Activated CD8-positive, alpha-beta T cell treated with anti-CD3 and anti-CD28 coated beads, Interleukin-2, amount 10 ng/mL, durations not matched to agents 7 days and 5 days (primary cell): ENCODE results near the gene COL24A1. TPM values are rescaled to one million over a fixed set of nuclear protein-coding genes. Genes with fewer than 3 reads are reported as not detected.
"Not testable (repeated sequence)": the region's sequence is repeated elsewhere in the genome, so short reads cannot be mapped to it uniquely, and the experiment has no call there.

Experiments
- ATAC-seq: fragments of 150-1000 bp; cut with Tn5 transposase; one replicate; pipeline ENCODE4 v1.10.0; 2021; ENCODE audit warnings: moderate library complexity
- CTCF ChIA-PET: fragments of 350-600 bp; sonication (Branson Sonifier 250); formaldehyde crosslinking; loops from one replicate; lab custom pipeline; 2021; ENCODE audit warnings: antibody characterized with exemption; lab: Charles Lee
- POLR2A ChIA-PET: fragments of 350-600 bp; sonication (Branson Sonifier 250); formaldehyde crosslinking; loops from one replicate; lab custom pipeline; 2021; ENCODE audit warnings: antibody characterized with exemption; lab: Charles Lee
- DNase-seq: peaks from one replicate; pipeline ENCODE4 v3.0.0-alpha.2; 2020
- H3K27ac Mint-ChIP-seq: one replicate; pipeline ENCODE4 v1.8.0; 2021; ENCODE audit warnings: mild to moderate bottlenecking, mixed read lengths
- H3K27me3 Mint-ChIP-seq: one replicate; pipeline ENCODE4 v1.8.0; 2021; ENCODE audit warnings: low read depth, mixed read lengths
- H3K36me3 Mint-ChIP-seq: one replicate; pipeline ENCODE4 v1.8.0; 2021; ENCODE audit warnings: low read depth, mixed read lengths
- H3K4me1 Mint-ChIP-seq: one replicate; pipeline ENCODE4 v1.8.0; 2021; ENCODE audit warnings: low read depth, mixed read lengths
- H3K4me3 Mint-ChIP-seq: one replicate; pipeline ENCODE4 v1.8.0; 2021; ENCODE audit warnings: mild to moderate bottlenecking, mixed read lengths
- H3K9me3 Mint-ChIP-seq: one replicate; pipeline ENCODE4 v1.8.0; 2022; ENCODE audit warnings: mixed read lengths; ENCODE audit not compliant: insufficient read depth
- total RNA-seq, 2 experiments: library from RNA; stranded (reverse); gene quantifications; one replicate each; pipeline ENCODE4 v1.2.3, GENCODE V29; 2021

The COL24A1 gene
- total RNA-seq, 2 experiments from 2014 or later: not detected

DNA sequence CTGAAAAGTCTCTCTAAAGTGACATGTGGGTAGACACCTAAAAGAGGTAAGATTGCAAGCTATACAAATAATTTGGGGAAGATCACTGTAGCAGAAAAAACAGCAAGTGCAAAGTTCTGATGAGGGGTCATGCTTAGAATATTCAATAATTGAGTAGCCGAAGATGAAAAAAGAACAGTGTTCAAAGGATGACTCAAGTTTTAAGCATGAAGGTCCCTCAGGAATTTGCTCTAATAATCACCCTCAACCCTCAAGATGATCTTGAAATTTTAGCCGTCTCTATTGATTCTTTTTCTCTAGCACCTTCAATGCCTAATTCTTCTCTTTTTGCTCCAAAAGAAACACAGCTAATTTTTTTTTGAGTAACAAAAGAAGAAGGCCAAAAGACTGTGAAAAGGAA is 257.7 kb downstream of the COL24A1 start:
- DNase-seq (no peak), ATAC-seq (no peak)
- Mint-ChIP-seq H3K4me1 (no peaks in the 10 kb centered on the region), H3K27ac (no peak overlapping the region), H3K4me3 (no peak overlapping the region), H3K9me3 (no peaks in the 10 kb centered on the region), H3K27me3 (no peaks in the 10 kb centered on the region), H3K36me3 (no peaks in the 10 kb centered on the region)
- ChIA-PET CTCF (no interaction called here), POLR2A (no interaction called here)

DNA sequence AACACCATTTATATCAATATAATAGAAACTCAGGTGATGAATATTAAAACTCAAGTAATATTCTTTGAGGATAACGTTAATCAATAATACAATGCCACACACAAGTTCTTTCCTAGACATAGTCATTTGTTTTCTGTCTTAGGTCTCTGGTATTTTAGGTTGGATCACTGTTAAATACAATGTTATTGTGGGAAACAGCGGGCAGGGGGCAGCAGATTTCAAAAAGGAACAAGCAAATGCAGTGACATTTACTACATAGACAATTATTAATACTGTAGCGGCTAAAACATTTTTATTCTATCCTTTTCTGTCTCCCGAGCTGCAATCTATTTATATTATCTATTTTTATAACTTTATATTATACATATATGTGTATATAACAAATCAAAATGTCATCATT is 261.9 kb downstream of the COL24A1 start:
- ATAC-seq (no peak), DNase-seq (peak; percentile 20)
- no peaks in the 10 kb centered on the region for H3K27me3 Mint-ChIP-seq
- ChIA-PET CTCF (interaction anchor here (1.5 kb wide), 1 partner anchor 9 kb away, joined by 3 read pairs; no protein-coding TSS in a partner anchor), POLR2A (no interaction called here)
- no peak overlapping the region for H3K27ac Mint-ChIP-seq
- H3K36me3 Mint-ChIP-seq: no peaks in the 10 kb centered on the region
- H3K4me3 Mint-ChIP-seq: no peak overlapping the region
- no peaks in the 10 kb centered on the region for H3K9me3 Mint-ChIP-seq
- no peaks in the 10 kb centered on the region for H3K4me1 Mint-ChIP-seq

DNA sequence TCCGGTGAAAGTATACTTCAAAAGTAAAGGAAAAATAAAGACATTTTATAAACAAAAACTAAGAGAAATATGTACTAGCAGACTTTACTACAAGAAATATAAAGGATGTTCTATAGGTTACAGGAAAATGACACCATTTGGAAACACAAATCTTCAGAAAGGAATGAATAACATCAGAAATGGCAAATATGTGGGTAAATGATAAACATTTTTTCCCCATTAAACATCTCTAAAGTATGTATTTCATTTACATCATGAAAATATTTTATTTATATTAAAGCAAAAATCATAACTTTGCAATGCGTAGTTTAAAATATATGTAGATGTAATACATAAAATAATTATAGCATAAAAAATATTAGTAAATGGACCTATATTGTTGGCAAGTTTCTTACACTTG is 264.2 kb downstream of the COL24A1 start:
- ATAC-seq (no peak), DNase-seq (no peak)
- Mint-ChIP-seq H3K4me3 (no peak overlapping the region), H3K9me3 (no peaks in the 10 kb centered on the region), H3K36me3 (no peaks in the 10 kb centered on the region), H3K4me1 (no peaks in the 10 kb centered on the region), H3K27ac (no peak overlapping the region), H3K27me3 (no peaks in the 10 kb centered on the region)
- POLR2A ChIA-PET: no interaction called here
- CTCF ChIA-PET: no interaction called here

DNA sequence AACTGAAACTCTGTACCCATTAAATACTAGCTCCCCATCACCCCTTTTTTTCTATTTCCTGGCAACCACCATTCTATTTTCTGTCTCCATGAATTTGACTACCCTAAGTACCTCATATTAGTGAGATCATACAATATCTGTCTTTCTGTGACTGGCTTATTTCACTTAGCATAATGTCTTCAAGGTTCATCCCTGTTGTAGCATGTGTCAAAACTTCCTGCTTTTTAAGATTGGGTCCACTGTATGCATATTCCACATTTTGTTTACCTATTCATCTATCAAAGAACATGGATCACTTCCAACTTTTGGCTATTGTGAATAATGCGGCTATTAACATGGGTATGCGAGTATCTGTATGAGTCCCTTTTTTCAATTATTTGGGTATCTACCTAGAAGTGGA is 266.7 kb downstream of the COL24A1 start:
- Mint-ChIP-seq H3K4me3 (no peak overlapping the region), H3K4me1 (no peaks in the 10 kb centered on the region), H3K27me3 (no peaks in the 10 kb centered on the region), H3K36me3 (no peaks in the 10 kb centered on the region), H3K9me3 (no peaks in the 10 kb centered on the region), H3K27ac (no peak overlapping the region)
- ATAC-seq: no peak
- no peak for DNase-seq
- CTCF ChIA-PET: no interaction called here
- POLR2A ChIA-PET: no interaction called here

DNA sequence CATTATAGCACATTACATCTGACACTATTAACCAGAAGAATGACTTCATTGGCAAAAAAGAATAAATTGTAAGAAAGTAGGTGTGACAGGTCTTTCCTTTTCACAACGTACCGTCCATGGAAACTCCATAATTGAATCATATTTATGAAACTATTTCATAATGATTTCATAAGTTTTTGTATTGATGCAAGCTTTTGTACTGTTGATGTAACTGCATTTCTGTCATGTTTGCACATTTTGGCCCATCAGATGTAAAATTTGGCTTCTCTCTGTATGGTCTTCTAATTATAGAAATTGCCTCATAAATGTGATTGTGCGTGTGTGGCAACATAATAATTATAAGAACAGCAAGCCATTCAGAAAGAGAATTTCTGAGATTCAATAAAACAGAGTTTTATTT is 267.7 kb downstream of the COL24A1 start:
- CTCF ChIA-PET: no interaction called here
- H3K9me3 Mint-ChIP-seq: no peaks in the 10 kb centered on the region
- no peaks in the 10 kb centered on the region for H3K36me3 Mint-ChIP-seq
- H3K27me3 Mint-ChIP-seq: no peaks in the 10 kb centered on the region
- POLR2A ChIA-PET: no interaction called here
- no peaks in the 10 kb centered on the region for H3K4me1 Mint-ChIP-seq
- no peak for DNase-seq
- H3K27ac Mint-ChIP-seq: no peak overlapping the region
- ATAC-seq: no peak
- no peak overlapping the region for H3K4me3 Mint-ChIP-seq

DNA sequence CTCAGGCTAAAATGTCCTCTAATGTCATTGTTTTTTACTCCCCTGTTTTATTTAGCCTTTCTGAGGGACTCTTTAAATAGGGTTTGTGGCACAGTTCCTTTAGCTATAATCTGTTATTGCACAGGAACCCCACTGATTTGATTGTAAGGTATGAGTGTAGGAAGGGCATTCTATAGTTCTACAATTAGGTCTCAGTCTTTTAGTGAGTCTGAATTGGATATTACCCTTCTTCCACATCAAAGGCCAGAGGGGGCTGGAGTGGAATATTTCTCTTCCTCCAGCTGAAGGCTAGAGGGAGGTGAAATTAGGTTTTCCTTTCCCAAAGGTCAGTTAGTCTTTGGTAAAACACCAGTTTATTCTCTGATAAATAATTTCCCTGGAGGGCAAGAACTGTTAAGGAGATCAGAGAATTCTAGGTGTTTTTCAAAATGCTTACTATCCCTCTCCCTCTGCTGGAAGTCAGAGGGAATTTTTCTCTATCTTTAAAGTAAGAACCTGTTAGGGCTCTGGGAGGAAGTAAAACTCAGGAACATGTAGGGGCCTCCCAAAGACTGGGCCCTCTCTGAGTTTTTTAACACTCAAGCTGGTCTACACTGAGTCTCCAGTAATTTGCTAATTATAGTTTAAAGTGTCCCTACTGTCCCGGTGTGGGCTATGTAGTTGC is 272.1 kb downstream of the COL24A1 start:
- H3K9me3 Mint-ChIP-seq: no peaks in the 10 kb centered on the region
- no peaks in the 10 kb centered on the region for H3K36me3 Mint-ChIP-seq
- ATAC-seq (no peak), DNase-seq (no peak)
- H3K27ac Mint-ChIP-seq: no peak overlapping the region
- ChIA-PET CTCF (no interaction called here), POLR2A (no interaction called here)
- no peak overlapping the region for H3K4me3 Mint-ChIP-seq
- H3K4me1 Mint-ChIP-seq: no peaks in the 10 kb centered on the region
- no peaks in the 10 kb centered on the region for H3K27me3 Mint-ChIP-seq

DNA sequence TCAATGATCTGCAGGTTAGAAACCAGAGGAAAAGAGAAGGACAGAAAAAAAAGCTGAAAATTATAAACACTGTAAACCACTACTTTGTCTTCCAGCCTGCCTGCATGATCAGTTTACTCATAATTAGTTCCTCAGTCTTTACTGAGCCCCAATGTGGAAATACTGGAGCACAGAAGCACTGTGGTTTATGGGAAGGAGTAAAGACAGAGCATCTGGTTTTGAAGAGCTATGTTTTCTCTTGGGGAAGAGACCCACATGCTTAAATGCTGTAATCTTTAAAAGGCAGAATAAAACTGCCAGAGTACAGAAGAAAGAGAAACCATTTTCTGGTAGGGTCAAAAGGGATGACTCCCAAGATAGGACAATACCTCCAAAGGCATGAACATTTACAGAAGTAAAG is 289.4 kb downstream of the COL24A1 start:
- ChIA-PET POLR2A (no interaction called here), CTCF (no interaction called here)
- Mint-ChIP-seq H3K27ac (no peak overlapping the region), H3K4me1 (no peaks in the 10 kb centered on the region), H3K27me3 (no peaks in the 10 kb centered on the region), H3K4me3 (no peak overlapping the region), H3K9me3 (no peaks in the 10 kb centered on the region), H3K36me3 (no peaks in the 10 kb centered on the region)
- DNase-seq: no peak
- ATAC-seq: no peak

DNA sequence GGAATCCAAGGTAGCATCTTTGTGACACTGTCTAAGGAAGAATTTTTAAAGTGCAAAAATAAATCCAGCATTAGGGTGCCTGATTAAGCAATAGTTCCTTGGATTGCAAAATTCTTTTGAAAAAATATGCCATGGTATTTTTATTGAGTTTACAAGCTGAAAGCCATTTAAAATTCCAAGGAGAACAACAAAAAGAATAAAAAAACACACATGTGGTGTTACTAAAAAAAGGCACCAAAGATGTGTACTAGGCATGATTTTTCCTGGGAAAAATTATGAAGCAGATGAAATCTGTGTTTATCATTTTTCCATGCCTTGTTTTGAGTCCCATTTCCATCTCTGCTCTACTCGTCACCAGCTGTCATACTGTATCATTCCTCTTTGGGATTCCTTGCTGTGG is 291.4 kb downstream of the COL24A1 start:
- H3K4me3 Mint-ChIP-seq: no peak overlapping the region
- no peak overlapping the region for H3K27ac Mint-ChIP-seq
- DNase-seq: no peak
- CTCF ChIA-PET: no interaction called here
- ATAC-seq: no peak
- no peaks in the 10 kb centered on the region for H3K27me3 Mint-ChIP-seq
- no peaks in the 10 kb centered on the region for H3K36me3 Mint-ChIP-seq
- POLR2A ChIA-PET: no interaction called here
- H3K4me1 Mint-ChIP-seq: no peaks in the 10 kb centered on the region
- H3K9me3 Mint-ChIP-seq: no peaks in the 10 kb centered on the region

DNA sequence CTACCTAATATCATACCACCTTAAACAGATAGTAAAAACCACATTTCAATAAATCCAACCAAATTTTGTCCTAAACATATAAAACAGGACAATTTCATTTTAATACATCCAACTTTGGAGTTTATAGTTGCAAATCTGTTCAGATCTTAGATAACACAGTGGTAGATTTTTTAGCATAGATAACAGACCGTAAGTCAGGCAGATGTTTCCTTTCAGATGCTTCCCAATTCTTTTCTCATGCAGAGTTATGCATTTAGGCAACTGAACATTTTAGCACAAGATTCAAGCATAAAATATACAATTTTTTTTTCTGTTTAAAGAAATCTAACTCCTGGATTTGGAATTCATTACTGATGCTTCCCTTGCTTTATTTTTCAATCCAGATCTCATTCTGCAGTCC is 291.8 kb downstream of the COL24A1 start:
- POLR2A ChIA-PET: no interaction called here
- H3K36me3 Mint-ChIP-seq: no peaks in the 10 kb centered on the region
- no peaks in the 10 kb centered on the region for H3K27me3 Mint-ChIP-seq
- ATAC-seq (no peak), DNase-seq (no peak)
- H3K9me3 Mint-ChIP-seq: no peaks in the 10 kb centered on the region
- H3K4me3 Mint-ChIP-seq: no peak overlapping the region
- H3K27ac Mint-ChIP-seq: no peak overlapping the region
- no peaks in the 10 kb centered on the region for H3K4me1 Mint-ChIP-seq
- CTCF ChIA-PET: no interaction called here

DNA sequence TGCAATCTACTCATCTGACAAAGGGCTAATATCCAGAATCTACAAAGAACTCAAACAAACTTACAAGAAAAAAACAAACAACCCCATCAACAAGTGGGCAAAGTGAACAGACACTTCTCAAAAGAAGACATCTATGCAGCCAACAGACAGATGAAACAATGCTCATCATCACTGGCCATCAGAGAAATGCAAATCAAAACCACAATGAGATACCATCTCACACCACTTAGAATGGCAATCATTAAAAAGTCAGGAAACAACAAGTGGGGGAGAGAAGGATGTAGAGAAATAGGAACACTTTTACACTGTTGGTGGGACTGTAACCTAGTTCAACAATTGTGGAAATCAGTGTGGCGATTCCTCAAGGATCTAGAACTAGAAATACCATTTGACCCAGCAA is 292.9 kb downstream of the COL24A1 start:
- H3K4me1 Mint-ChIP-seq, H3K36me3 Mint-ChIP-seq, H3K27ac Mint-ChIP-seq, H3K4me3 Mint-ChIP-seq, DNase-seq, POLR2A ChIA-PET, ATAC-seq, CTCF ChIA-PET, H3K9me3 Mint-ChIP-seq, H3K27me3 Mint-ChIP-seq: not testable (repeated sequence)

DNA sequence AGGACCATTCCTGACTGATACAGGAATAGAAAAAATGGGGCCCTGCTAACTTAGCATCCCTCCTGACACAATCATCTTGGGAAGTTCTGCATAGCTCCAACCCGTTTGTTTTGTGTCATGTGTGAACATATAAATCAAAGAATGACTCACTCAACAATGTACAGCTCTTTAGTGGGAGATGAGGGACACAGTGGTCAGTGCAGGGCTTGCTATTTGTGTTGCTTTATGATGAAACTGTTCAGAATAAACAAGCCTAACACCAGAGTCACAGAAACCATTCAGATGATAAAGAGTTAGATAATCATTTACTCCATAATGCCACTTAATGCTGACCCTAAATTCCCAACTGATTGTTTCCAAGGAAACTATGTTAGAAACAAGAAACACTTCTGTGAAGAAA is 294.1 kb downstream of the COL24A1 start:
- no peaks in the 10 kb centered on the region for H3K27me3 Mint-ChIP-seq
- ChIA-PET CTCF (no interaction called here), POLR2A (no interaction called here)
- H3K27ac Mint-ChIP-seq: no peak overlapping the region
- no peaks in the 10 kb centered on the region for H3K9me3 Mint-ChIP-seq
- H3K4me1 Mint-ChIP-seq: no peaks in the 10 kb centered on the region
- ATAC-seq (no peak), DNase-seq (no peak)
- H3K36me3 Mint-ChIP-seq: no peaks in the 10 kb centered on the region
- H3K4me3 Mint-ChIP-seq: no peak overlapping the region

DNA sequence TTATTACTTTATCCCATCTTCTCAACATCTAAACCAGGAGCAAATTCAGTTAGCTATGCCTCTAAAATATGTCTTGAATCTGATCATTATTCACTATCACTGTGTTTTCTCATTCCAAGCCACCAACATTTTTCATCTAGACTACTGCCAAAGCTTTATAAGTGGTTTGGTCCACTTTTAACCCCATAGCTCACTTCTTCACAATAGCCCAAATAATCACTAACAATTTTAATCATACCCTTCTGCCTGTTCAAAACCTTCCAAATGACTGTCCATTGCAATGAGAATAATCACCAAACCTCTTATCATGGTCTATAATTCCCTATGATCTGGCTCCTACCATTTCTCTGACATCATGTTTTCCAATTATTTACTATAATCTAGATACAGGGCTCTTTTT is 298.6 kb downstream of the COL24A1 start:
- ChIA-PET POLR2A (no interaction called here), CTCF (no interaction called here)
- no peak overlapping the region for H3K4me3 Mint-ChIP-seq
- DNase-seq (no peak), ATAC-seq (no peak)
- no peaks in the 10 kb centered on the region for H3K4me1 Mint-ChIP-seq
- H3K9me3 Mint-ChIP-seq: no peaks in the 10 kb centered on the region
- no peak overlapping the region for H3K27ac Mint-ChIP-seq
- H3K36me3 Mint-ChIP-seq: no peaks in the 10 kb centered on the region
- no peaks in the 10 kb centered on the region for H3K27me3 Mint-ChIP-seq

DNA sequence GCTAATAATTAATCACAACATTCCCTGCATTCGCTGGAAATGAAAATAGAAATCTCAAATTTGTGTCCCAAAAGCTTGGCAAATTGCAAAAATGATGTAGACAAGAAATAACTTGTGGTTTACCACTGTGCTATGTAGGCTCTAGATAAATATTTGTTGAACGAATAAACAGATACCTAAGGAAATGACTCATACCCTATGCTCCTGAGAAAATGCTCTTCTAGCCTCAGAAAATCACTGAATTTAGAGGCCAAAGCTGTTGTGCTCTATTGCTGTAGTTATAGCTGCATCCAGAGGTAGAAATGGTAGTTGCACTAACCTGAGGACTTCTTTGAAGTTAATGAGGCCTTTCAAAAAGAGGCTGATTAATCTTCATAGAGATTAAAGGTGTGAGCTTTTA is 306.3 kb downstream of the COL24A1 start:
- ChIA-PET CTCF (no interaction called here), POLR2A (no interaction called here)
- Mint-ChIP-seq H3K4me3 (no peak overlapping the region), H3K4me1 (no peaks in the 10 kb centered on the region), H3K27ac (no peak overlapping the region), H3K27me3 (no peaks in the 10 kb centered on the region), H3K36me3 (no peaks in the 10 kb centered on the region), H3K9me3 (no peaks in the 10 kb centered on the region)
- ATAC-seq (no peak), DNase-seq (no peak)
